ENCODE results near the gene SIGLEC15.

DNA sequence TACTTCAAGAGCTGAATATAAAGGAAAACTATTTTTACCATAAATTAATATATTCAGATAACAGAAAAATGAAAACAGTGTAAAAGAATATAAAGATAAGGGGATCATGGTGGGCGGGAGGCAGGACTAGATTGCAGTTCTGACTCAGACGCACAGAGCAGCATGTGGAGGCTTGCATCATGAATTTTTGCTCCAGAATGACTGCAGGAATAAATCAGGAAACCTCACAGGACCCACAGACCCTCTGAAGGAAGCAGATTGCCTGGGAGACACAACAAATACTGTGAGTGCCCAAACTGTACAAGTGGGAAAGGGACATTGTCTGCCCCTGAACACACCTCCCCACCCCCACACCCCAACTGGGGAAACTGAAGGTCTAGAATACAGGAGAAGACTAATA lies 19.2 kb upstream of the SIGLEC15 start:
- TF ChIP-seq, protein P1, sequence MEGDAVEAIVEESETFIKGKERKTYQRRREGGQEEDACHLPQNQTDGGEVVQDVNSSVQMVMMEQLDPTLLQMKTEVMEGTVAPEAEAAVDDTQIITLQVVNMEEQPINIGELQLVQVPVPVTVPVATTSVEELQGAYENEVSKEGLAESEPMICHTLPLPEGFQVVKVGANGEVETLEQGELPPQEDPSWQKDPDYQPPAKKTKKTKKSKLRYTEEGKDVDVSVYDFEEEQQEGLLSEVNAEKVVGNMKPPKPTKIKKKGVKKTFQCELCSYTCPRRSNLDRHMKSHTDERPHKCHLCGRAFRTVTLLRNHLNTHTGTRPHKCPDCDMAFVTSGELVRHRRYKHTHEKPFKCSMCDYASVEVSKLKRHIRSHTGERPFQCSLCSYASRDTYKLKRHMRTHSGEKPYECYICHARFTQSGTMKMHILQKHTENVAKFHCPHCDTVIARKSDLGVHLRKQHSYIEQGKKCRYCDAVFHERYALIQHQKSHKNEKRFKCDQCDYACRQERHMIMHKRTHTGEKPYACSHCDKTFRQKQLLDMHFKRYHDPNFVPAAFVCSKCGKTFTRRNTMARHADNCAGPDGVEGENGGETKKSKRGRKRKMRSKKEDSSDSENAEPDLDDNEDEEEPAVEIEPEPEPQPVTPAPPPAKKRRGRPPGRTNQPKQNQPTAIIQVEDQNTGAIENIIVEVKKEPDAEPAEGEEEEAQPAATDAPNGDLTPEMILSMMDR (IDR thresholded peaks at IDR 0.05) = no peak
- TF ChIP-seq POLR2AphosphoS5 (IDR thresholded peaks at IDR 0.05) = no peak
